Smooth muscle cell (in vitro differentiated cells): ENCODE measurements around the gene OSTM1. TPM values are rescaled to one million over a fixed set of nuclear protein-coding genes. Genes with fewer than 3 reads are reported as not detected.

Experiments
- DNase-seq: peaks from one replicate; lab custom pipeline; 2025; ENCODE audit not compliant: unreplicated experiment; lab: John Stamatoyannopoulos, UW
- H2AFZ ChIP-seq: fragments of 200-600 bp; sonication (generic); 2 replicates; pipeline ENCODE4 v1.6.0; 2016; ENCODE audit warnings: antibody characterized with exemption, low read depth, mild to moderate bottlenecking
- H3F3A ChIP-seq: fragments of 200-600 bp; sonication (generic); 2 replicates; pipeline ENCODE4 v1.6.0; 2017; ENCODE audit warnings: antibody characterized with exemption, low read depth
- H3K27ac ChIP-seq: fragments of 200-600 bp; sonication (generic); 2 replicates; pipeline ENCODE4 v1.5.1; 2016; ENCODE audit warnings: low read depth, mild to moderate bottlenecking
- H3K27me3 ChIP-seq: fragments of 200-600 bp; sonication (generic); 2 replicates; pipeline ENCODE4 v1.6.1; 2016; ENCODE audit warnings: low read depth, mild to moderate bottlenecking
- H3K36me3 ChIP-seq: fragments of 200-600 bp; sonication (generic); 2 replicates; pipeline ENCODE4 v1.5.1; 2016; ENCODE audit warnings: low read depth
- H3K4me1 ChIP-seq: fragments of 200-600 bp; sonication (generic); 2 replicates; pipeline ENCODE4 v1.5.1; 2016; ENCODE audit warnings: low read depth
- H3K4me2 ChIP-seq: fragments of 200-600 bp; sonication (generic); 2 replicates; pipeline ENCODE4 v1.6.0; 2016; ENCODE audit warnings: mild to moderate bottlenecking
- H3K4me3 ChIP-seq: fragments of 200-600 bp; sonication (generic); 2 replicates; pipeline ENCODE4 v1.5.1; 2016; ENCODE audit warnings: mild to moderate bottlenecking
- H3K79me2 ChIP-seq: fragments of 200-600 bp; sonication (generic); 2 replicates; pipeline ENCODE4 v1.6.0; 2016; ENCODE audit warnings: low read depth, mild to moderate bottlenecking
- H3K9ac ChIP-seq: fragments of 200-600 bp; sonication (generic); 2 replicates; pipeline ENCODE4 v1.6.0; 2016; ENCODE audit warnings: low read depth
- H3K9me3 ChIP-seq: fragments of 200-600 bp; sonication (generic); replicated peaks from 2 replicates; pipeline ENCODE4 v1.5.1; 2016; ENCODE audit warnings: low read depth
- H4K20me1 ChIP-seq: fragments of 200-600 bp; sonication (generic); 2 replicates; pipeline ENCODE4 v1.6.0; 2016; ENCODE audit warnings: low read depth
- CTCF ChIP-seq: fragments of 200-600 bp; sonication (generic); IDR thresholded peaks from 2 replicates; pipeline ENCODE4 v1.5.1; 2017; ENCODE audit warnings: borderline replicate concordance, mild to moderate bottlenecking, antibody characterized with exemption; ENCODE audit not compliant: insufficient read depth, poor library complexity, severe bottlenecking
- WGBS: methylation state at CpG from one replicate; pipeline ENCODE4 v1.1.7; 2016; ENCODE audit warnings: low lambda C conversion rate; 5-methylcytosine and 5-hydroxymethylcytosine counted together
- polyA plus RNA-seq: library from polyadenylated mRNA; unstranded; fragments of >200 nt; fragmentation: Nextera tagmentation; extraction: Ambion mirVana; gene quantifications from 2 replicates; pipeline ENCODE4 v1.2.1, GENCODE V29; 2016
- small RNA-seq: library from RNA; depleted of rRNA; stranded (forward); fragments of <200 nt; gene quantifications from one replicate; pipeline ENCODE3, GENCODE V24; 2014
- total RNA-seq: library from RNA; depleted of rRNA; stranded (reverse); fragments of >200 nt; gene quantifications from 2 replicates; pipeline ENCODE4 v1.2.3, GENCODE V29; 2014

The OSTM1 gene
- total and polyA plus RNA-seq, 2 experiments from 2014 or later = 11.7 to 31.4 TPM

- Histone ChIP-seq H2AFZ (no peak overlapping the region), H3K79me2 (no peaks in the 10 kb centered on the region), H3K27me3 (no peaks in the 10 kb centered on the region), H3K9ac (no peak overlapping the region), H4K20me1 (no peaks in the 10 kb centered on the region), H3K36me3 (no peaks in the 10 kb centered on the region), H3F3A (no peaks in the 10 kb centered on the region), H3K9me3 (no peaks in the 10 kb centered on the region), H3K4me3 (no peak overlapping the region), H3K4me2 (no peak overlapping the region), H3K27ac (no peak overlapping the region), H3K4me1 (no peaks in the 10 kb centered on the region)
- TF ChIP-seq CTCF = no peak
- no peak for DNase-seq
These were observed 75.2 kb downstream of the OSTM1 start for GRCh38 chr6:107999341-107999740.

- Histone ChIP-seq H3K9me3 (no peaks in the 10 kb centered on the region), H3K27ac (no peak overlapping the region), H3F3A (no peaks in the 10 kb centered on the region), H3K79me2 (no peaks in the 10 kb centered on the region), H2AFZ (no peak overlapping the region), H3K4me3 (no peak overlapping the region), H3K27me3 (no peaks in the 10 kb centered on the region), H3K4me1 (no peaks in the 10 kb centered on the region), H3K9ac (no peak overlapping the region), H3K4me2 (no peak overlapping the region), H3K36me3 (no peaks in the 10 kb centered on the region), H4K20me1 (no peaks in the 10 kb centered on the region)
- 78% methylated on average over 9 of the region's 9 CpGs for WGBS
- DNase-seq = no peak
- no peak for TF ChIP-seq CTCF
These were observed 82.6 kb downstream of the OSTM1 start for GRCh38 chr6:107991772-107992550.

Small RNA genes within 50 kb of the gene (small RNA-seq; reads per million reads assigned to genes)
- not detected for gene RF00019

Other genes with a start within 250 kb of the OSTM1 start
- gene SEC63, start 116.5 kb downstream of the OSTM1 start, total RNA-seq = 46.8 and 67.0 TPM in 2 replicates
- 95.1 and 121 TPM in 2 replicates for gene SEC63, start 116.5 kb downstream of the OSTM1 start, polyA plus RNA-seq
- not detected in 2 replicates for gene NR2E1, start 91.3 kb upstream of the OSTM1 start, total RNA-seq
- gene NR2E1, start 91.3 kb upstream of the OSTM1 start, polyA plus RNA-seq = not detected in 2 replicates
- 260 and 299 TPM in 2 replicates for gene SNX3, start 186.3 kb upstream of the OSTM1 start, total RNA-seq
- gene SNX3, start 186.3 kb upstream of the OSTM1 start, polyA plus RNA-seq = 229 and 230 TPM in 2 replicates
- 4.1 and 5.7 TPM in 2 replicates for gene AFG1L, start 220.3 kb upstream of the OSTM1 start, total RNA-seq
- gene AFG1L, start 220.3 kb upstream of the OSTM1 start, polyA plus RNA-seq = 4.0 and 4.2 TPM in 2 replicates